Measurements from ENCODE around the gene PPT2. TPM values are rescaled to one million over a fixed set of nuclear protein-coding genes. Genes with fewer than 3 reads are reported as not detected.

The PPT2 gene
- total RNA-seq, 3 donors from 2014 or later (not counting 1 experiment from before 2014, with no cell fraction given) = 16.3 to 28.3 (median 19.0) TPM

- TF ChIP-seq, protein P1, sequence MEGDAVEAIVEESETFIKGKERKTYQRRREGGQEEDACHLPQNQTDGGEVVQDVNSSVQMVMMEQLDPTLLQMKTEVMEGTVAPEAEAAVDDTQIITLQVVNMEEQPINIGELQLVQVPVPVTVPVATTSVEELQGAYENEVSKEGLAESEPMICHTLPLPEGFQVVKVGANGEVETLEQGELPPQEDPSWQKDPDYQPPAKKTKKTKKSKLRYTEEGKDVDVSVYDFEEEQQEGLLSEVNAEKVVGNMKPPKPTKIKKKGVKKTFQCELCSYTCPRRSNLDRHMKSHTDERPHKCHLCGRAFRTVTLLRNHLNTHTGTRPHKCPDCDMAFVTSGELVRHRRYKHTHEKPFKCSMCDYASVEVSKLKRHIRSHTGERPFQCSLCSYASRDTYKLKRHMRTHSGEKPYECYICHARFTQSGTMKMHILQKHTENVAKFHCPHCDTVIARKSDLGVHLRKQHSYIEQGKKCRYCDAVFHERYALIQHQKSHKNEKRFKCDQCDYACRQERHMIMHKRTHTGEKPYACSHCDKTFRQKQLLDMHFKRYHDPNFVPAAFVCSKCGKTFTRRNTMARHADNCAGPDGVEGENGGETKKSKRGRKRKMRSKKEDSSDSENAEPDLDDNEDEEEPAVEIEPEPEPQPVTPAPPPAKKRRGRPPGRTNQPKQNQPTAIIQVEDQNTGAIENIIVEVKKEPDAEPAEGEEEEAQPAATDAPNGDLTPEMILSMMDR (IDR thresholded peaks at IDR 0.05) = no peak
- H3K9me3 ChIP-seq (ENCODE audit: control insufficient read depth, insufficient read depth, low read length) = no peaks in the 10 kb centered on the region
- Mint-ChIP-seq H3K36me3 (peaks cover 18% of the 10 kb centered on the region), H3K27me3 (ENCODE audit: low read depth in 2 of 2) (no peaks in the 10 kb centered on the region), H3K4me3 (no peak overlapping the region), H3K27ac (no peak overlapping the region), H3K4me1 (peaks cover 44 to 65% of the 10 kb centered on the region in 2 donors), H3K9me3 (no peaks in the 10 kb centered on the region)
- ATAC-seq = no peak
- no peaks in the 10 kb centered on the region for H3K27me3 ChIP-seq (ENCODE audit: control insufficient read depth, insufficient read depth, low read length)
- DNase-seq = no peak
- H3K27ac ChIP-seq (ENCODE audit: low read length) = no peak overlapping the region
- no peak overlapping the region for H3K4me3 ChIP-seq (ENCODE audit: low read length)
- peaks cover 32% of the 10 kb centered on the region for H3K4me1 ChIP-seq (ENCODE audit: control insufficient read depth, insufficient read depth, low read length)
- intact Hi-C loops (cut with micrococcal nuclease) = no loop called here
- H3K36me3 ChIP-seq (ENCODE audit: control insufficient read depth, insufficient read depth, low read length) = peaks cover 52% of the 10 kb centered on the region
- 97% methylated on average over 9 of the region's 10 CpGs for WGBS (ENCODE audit: insufficient coverage)
Measured at GRCh38 chr6:32182555-32182981, 28.6 kb downstream of the PPT2 start.

- Mint-ChIP-seq H3K36me3 (peaks cover 19% of the 10 kb centered on the region), H3K9me3 (no peaks in the 10 kb centered on the region), H3K4me3 (no peak overlapping the region), H3K27me3 (ENCODE audit: low read depth in 2 of 2) (no peaks in the 10 kb centered on the region), H3K27ac (no peak overlapping the region), H3K4me1 (peaks cover 44 to 63% of the 10 kb centered on the region in 2 donors)
- peaks cover 56% of the 10 kb centered on the region for H3K36me3 ChIP-seq (ENCODE audit: control insufficient read depth, insufficient read depth, low read length)
- ATAC-seq = no peak
- H3K4me1 ChIP-seq (ENCODE audit: control insufficient read depth, insufficient read depth, low read length) = peaks cover 36% of the 10 kb centered on the region
- no peaks in the 10 kb centered on the region for H3K27me3 ChIP-seq (ENCODE audit: control insufficient read depth, insufficient read depth, low read length)
- H3K27ac ChIP-seq (ENCODE audit: low read length) = no peak overlapping the region
- no peak for DNase-seq
- intact Hi-C loops (cut with micrococcal nuclease) = no loop called here
- H3K9me3 ChIP-seq (ENCODE audit: control insufficient read depth, insufficient read depth, low read length) = no peaks in the 10 kb centered on the region
- TF ChIP-seq, protein P1 (IDR thresholded peaks at IDR 0.05) = no peak
- no peak overlapping the region for H3K4me3 ChIP-seq (ENCODE audit: low read length)
- 97% methylated on average over 3 of the region's 3 CpGs for WGBS (ENCODE audit: insufficient coverage)
Measured at GRCh38 chr6:32183030-32183429, 29.1 kb downstream of the PPT2 start.

- intact Hi-C loops (cut with micrococcal nuclease) = no loop called here
- Mint-ChIP-seq H3K9me3 (no peaks in the 10 kb centered on the region), H3K27me3 (ENCODE audit: low read depth in 2 of 2) (no peaks in the 10 kb centered on the region), H3K27ac (no peak overlapping the region), H3K4me1 (peaks cover 41 to 60% of the 10 kb centered on the region in 2 donors), H3K4me3 (no peak overlapping the region), H3K36me3 (peaks cover 19% of the 10 kb centered on the region)
- peaks cover 56% of the 10 kb centered on the region for H3K36me3 ChIP-seq (ENCODE audit: control insufficient read depth, insufficient read depth, low read length)
- no peak overlapping the region for H3K4me3 ChIP-seq (ENCODE audit: low read length)
- peaks cover 40% of the 10 kb centered on the region for H3K4me1 ChIP-seq (ENCODE audit: control insufficient read depth, insufficient read depth, low read length)
- TF ChIP-seq, protein P1 (IDR thresholded peaks at IDR 0.05) = no peak
- H3K9me3 ChIP-seq (ENCODE audit: control insufficient read depth, insufficient read depth, low read length) = no peaks in the 10 kb centered on the region
- WGBS (ENCODE audit: insufficient coverage) = 95% methylated on average over 15 of the region's 15 CpGs
- H3K27me3 ChIP-seq (ENCODE audit: control insufficient read depth, insufficient read depth, low read length) = no peaks in the 10 kb centered on the region
- ATAC-seq = no peak
- no peak for DNase-seq
- H3K27ac ChIP-seq (ENCODE audit: low read length) = no peak overlapping the region
Measured at GRCh38 chr6:32183483-32184083, 29.6 kb downstream of the PPT2 start.

All from natural killer cell (primary cell).